D721Med (cell line): Measurements from ENCODE around the gene ABCD2.
"Not testable (repeated sequence)": the region's sequence is repeated elsewhere in the genome, so short reads cannot be mapped to it uniquely, and the experiment has no call there.

Source experiments
- DNase-seq: peaks from one replicate; pipeline ENCODE4 v3.0.0; 2011; ENCODE audit warnings: low spot score; ENCODE audit not compliant: insufficient read length
- FAIRE-seq: peaks from 2 replicates; lab custom pipeline; 2011; peaks lifted over from hg19 to GRCh38; lab: Jason Lieb, UNC
- TF ChIP-seq, protein P1 (sequence below): IDR thresholded peaks from 2 replicates; pipeline ENCODE4 v1.5.1; 2012; ENCODE audit warnings: mild to moderate bottlenecking, control low read depth; ENCODE audit not compliant: insufficient read depth; ENCODE audit errors: missing control alignments

Gene ABCD2

DNA sequence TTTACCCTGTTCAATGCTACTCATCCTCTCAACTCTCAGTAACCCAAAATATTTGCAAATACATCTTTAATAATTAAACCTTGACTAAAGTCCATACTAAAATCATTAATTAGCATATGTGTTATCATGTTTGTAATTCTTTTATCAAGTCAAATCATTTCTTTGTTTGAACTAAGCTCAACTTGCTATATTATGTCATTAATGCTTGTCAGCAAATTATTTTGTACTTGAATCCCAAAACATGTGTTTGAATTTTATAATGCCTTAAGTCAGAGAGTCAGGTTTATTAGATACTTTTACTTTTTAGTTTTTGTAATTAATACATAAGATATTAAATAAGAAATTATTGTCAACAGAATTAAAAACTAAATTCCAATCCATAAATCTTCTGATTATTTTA, 16.5 kb downstream of the ABCD2 start:
- FAIRE-seq: no peak
- DNase-seq: no peak
- TF ChIP-seq, protein P1, sequence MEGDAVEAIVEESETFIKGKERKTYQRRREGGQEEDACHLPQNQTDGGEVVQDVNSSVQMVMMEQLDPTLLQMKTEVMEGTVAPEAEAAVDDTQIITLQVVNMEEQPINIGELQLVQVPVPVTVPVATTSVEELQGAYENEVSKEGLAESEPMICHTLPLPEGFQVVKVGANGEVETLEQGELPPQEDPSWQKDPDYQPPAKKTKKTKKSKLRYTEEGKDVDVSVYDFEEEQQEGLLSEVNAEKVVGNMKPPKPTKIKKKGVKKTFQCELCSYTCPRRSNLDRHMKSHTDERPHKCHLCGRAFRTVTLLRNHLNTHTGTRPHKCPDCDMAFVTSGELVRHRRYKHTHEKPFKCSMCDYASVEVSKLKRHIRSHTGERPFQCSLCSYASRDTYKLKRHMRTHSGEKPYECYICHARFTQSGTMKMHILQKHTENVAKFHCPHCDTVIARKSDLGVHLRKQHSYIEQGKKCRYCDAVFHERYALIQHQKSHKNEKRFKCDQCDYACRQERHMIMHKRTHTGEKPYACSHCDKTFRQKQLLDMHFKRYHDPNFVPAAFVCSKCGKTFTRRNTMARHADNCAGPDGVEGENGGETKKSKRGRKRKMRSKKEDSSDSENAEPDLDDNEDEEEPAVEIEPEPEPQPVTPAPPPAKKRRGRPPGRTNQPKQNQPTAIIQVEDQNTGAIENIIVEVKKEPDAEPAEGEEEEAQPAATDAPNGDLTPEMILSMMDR: no peak

DNA sequence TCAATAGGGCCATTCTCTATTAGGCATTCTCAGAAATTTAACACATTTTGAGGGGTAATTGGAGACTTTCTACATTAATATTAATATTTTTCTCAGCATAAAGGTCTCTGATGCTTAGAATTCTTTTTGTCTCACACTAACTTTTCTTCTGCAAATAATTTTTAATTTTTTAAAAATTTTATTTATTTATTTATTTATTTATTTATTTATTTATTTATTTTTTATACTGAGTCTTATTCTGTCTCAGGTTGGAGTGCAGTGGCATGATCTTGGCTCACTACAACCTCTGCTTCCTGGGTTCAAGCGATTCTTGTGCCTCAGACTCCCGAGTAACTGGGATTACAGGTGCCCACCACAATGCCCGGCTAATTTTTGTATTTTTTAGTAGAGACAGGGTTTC, 17.7 kb downstream of the ABCD2 start:
- DNase-seq, FAIRE-seq: not testable (repeated sequence)

DNA sequence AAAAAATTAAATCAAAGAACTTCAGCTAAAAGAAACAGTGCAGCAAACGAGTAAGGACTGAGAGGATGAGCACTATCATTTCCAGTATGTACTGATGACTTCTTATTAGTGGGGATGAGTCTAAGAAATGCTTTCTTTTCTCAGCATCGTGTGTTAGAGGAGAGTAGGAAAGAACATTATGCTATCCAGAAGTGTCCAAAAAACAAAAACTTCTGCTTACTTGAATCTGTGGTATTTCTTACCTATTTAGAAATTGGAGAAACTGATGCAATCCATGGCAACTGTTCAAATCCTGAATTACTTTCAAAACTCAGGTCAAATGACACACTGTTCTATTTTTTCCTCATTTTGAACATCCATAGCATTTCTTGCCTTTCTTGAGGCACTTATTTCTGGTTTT, 23.7 kb downstream of the ABCD2 start:
- FAIRE-seq (no peak), DNase-seq (no peak)
- TF ChIP-seq, protein P1: no peak

DNA sequence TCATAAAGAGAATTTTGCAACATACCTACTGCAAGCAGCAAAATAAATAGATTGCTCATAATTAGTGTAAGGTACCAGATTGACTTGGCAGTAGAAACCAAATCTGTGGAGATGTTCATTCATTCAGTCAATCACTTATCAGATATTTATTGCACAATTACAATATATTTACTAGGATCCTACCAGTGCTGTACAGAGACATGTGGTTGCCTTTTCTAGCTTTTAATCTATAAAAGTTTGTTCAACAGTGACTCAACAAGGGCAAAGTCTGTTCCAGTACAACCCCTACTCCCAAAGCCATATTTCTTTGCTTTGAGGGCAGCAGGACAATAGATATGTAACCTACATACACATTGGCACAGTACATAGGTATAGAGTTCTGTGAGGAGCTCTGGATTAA, 27.3 kb downstream of the ABCD2 start:
- DNase-seq: no peak
- TF ChIP-seq, protein P1: no peak
- no peak for FAIRE-seq

DNA sequence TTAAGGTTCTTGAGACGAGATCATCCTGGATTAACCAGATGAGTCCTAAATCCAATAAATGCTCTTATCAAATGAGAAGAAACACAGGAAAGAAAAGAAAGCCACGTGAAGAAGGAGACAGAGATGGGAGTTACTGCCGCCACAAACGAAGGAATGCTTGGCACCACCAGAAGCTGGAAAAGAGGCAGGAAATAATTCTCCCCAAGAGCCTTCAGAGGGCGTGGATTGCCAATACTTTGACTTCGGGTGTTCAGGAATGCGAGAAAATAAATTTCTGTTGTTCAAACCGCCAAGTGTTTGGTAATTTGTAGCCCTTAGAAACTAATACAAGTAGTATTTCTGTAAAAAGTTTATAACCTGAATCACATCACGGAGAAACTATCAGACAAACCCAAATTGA, 31.3 kb downstream of the ABCD2 start:
- TF ChIP-seq, protein P1: no peak
- FAIRE-seq: peak; percentile 38
- DNase-seq: no peak

DNA sequence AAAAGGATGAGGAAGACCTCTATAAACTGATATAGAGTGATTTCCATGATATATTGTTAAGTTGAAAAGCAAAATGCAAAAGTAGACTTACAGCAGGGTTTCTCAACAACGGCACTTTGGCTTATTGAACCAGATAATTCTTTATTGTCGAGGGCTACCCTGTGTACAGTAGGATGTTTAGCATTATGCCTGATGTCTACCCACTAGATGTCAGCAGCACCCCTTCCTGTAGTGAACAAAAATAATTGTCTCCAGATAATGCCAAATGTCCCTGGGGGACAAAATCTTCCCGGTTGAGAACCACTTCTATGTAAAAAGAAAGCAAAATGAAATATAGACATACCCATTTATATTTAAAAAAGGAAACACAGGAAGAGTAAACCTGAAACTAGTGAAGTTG, 32.4 kb downstream of the ABCD2 start:
- TF ChIP-seq, protein P1: peak; percentile 39
- FAIRE-seq (no peak), DNase-seq (no peak)

DNA sequence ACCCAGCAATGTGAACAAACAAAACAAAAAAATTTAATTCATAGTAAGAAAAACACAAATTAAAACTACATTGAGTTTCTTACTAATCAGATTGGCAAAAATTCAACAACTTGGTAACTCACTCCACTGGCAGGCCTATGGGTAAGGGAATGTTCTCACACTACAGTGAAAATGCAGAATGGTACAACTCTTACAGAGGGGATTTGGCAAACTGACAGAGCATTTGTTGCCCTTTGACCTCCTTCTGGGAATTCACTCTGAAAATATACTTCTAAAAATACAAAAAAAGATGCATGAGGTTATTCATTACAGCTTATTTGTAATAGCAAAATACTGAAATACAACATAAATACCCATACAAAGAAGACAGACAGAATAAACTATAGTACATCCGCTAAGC, 32.8 kb downstream of the ABCD2 start:
- no peak for DNase-seq
- FAIRE-seq: no peak
- TF ChIP-seq, protein P1: no peak

DNA sequence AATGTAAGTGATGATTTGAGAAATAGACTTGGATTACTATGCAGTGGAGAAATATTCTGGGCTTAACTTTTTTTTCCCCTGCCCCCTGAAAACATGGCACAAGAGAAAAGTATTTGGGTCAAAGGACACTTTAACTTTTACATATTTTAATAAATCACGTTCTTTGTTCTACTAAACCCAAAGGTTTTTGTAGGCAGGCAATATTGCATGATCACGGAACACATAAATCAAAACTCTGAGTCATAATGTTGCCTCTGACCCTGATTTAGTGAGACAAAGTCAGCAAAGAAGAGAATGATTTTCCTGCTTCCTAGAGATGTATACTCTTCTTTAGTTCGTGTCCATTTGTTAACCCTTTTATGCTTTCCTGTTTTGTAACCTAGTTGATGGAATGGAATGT, 38.0 kb downstream of the ABCD2 start:
- DNase-seq (no peak), FAIRE-seq (no peak)
- TF ChIP-seq, protein P1: no peak
